ENCODE measurements around the gene SELENON.

GRCh38 chr1:25832336-25833037 lies 32.5 kb downstream of the SELENON start:
- TF ChIP-seq POLR2A (IDR thresholded peaks at IDR 0.05; ENCODE audit: low read depth, low read length) (no peak), POLR2AphosphoS5 (IDR thresholded peaks at IDR 0.05; ENCODE audit: low read depth, low read length) (no peak)

Data from GM12891 (cell line).